Dedifferentiated amniotic fluid mesenchymal stem cell (primary cell): ENCODE measurements around the gene TRIM47.

Experiments used
- DNase-seq: peaks from one replicate; pipeline ENCODE4 v3.0.0-alpha.2; 2016; ENCODE audit errors: extremely low spot score

The TRIM47 gene

GRCh38 chr17:75909051-75909811, 30.9 kb upstream of the TRIM47 start:
- no peak for DNase-seq

DNA sequence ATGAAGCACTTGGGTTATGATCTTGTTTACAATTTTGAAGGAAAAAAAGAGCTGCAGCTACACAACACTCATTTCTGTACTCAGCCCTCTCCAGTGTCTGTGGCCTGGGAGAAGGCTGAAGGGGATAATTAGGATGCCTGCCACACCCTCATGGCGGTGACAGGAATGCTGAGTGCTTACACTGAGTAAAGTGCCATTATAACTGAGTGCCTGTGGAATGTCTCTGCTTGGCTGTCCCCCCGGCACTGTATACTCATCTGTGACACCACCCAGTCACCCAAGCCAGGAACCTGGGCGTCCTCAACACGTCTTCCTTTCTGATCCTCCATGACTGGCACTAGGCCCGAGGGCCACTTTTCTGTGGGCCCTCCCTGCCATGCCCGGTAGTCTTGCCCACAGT, 29.8 kb upstream of the TRIM47 start:
- no peak for DNase-seq

GRCh38 chr17:75906143-75906884, 27.9 kb upstream of the TRIM47 start:
- no peak for DNase-seq

DNA sequence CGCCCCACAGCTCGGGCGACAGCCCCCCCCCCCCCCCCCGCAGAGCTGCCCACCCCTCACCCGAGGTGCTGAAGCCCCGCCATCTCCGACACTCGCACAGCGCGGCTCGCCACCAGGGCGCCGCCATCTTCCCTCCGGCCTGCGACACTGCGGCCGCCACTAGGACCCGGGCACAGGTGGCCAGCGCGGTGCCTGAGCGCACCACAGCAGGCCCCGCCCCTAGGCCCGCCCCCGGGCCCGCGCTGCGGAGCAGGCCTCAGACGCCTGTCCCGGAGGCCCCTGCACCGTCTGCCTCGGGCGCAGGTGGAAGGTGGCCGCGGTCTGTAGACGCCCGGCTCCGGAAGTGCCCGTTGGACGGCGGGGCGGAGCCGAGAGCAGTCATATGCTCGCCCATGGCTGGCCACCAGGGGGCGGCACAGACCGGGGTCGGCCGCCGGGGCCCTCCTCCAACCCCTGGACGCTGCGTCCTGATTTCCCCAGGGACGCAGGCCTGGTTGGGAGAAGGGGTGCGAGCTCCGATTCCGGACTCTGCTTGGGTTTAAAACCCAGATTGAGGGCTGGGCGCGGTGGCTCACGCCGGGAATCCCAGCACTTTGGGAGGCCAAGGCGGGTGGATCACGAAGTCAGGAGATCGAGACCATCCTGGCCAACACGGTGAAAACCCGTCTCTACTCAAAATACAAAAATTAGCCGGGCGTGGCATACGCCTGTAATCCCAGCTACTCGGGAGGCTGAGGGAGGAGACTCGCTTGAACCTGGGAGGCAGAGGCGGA, 26.6 kb upstream of the TRIM47 start, which contains the start of gene MRPL38:
TSS of gene MRPL38 (minus strand) at position 136 of the 773 bp plus-strand sequence. CDS start at position 127, 9 bp downstream.
- DNase-seq = peak; percentile 69

DNA sequence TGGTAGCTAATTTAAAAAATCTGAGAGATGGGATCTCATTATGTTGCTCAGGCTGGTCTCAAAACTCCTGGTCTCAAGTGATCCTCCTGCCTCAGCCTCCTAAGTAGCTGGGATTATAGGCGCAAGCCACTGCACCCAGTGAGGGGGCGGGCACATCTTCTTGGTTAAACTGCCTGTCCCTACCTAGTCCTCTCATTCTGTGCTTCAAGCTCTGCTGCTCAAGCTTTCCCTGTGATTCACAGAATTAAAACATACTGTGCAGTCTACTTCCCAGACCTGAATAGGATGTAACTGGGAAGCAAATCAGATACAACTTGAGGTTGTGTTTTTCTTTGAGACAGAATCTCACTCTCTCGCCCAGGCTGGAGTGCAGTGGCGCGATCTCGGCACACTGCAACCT, 24.0 kb upstream of the TRIM47 start:
- DNase-seq = no peak

- no peak for DNase-seq
Measured at GRCh38 chr17:75901727-75902126, 23.3 kb upstream of the TRIM47 start.

- no peak for DNase-seq
Measured at GRCh38 chr17:75900691-75901533, 22.5 kb upstream of the TRIM47 start.

- no peak for DNase-seq
Measured at GRCh38 chr17:75899767-75900468, 21.5 kb upstream of the TRIM47 start.

- DNase-seq = no peak
Measured at GRCh38 chr17:75899353-75899752, 21.0 kb upstream of the TRIM47 start.

- DNase-seq = no peak
Measured at GRCh38 chr17:75898791-75899190, 20.4 kb upstream of the TRIM47 start.

- DNase-seq = no peak
Measured at GRCh38 chr17:75898065-75898464, 19.7 kb upstream of the TRIM47 start.

- no peak for DNase-seq
Measured at GRCh38 chr17:75897160-75898019, 19.0 kb upstream of the TRIM47 start.

GRCh38 chr17:75896415-75897159, 18.2 kb upstream of the TRIM47 start, which contains the start of gene TRIM65:
Gene TRIM65, minus strand, starts transcription at chr17:75896951. Its CDS starts 14 bp downstream, at chr17:75896937.
- DNase-seq = peak; percentile 60

- no peak for DNase-seq
Measured at GRCh38 chr17:75895370-75896155, 17.2 kb upstream of the TRIM47 start.

GRCh38 chr17:75894049-75894733, 15.8 kb upstream of the TRIM47 start:
- DNase-seq = no peak

GRCh38 chr17:75893305-75894048, 15.1 kb upstream of the TRIM47 start:
- no peak for DNase-seq
